HCT116 (cell line): ENCODE data around the gene GPR32.
"Not testable (repeated sequence)": the region's sequence is repeated elsewhere in the genome, so short reads cannot be mapped to it uniquely, and the experiment has no call there.

Source experiments
- EZH2 ChIP-seq: fragments of 200-600 bp; sonication (generic); IDR thresholded peaks from 2 replicates; pipeline ENCODE4 v1.6.1; 2017; ENCODE audit warnings: antibody characterized with exemption, mixed run types
- EZH2phosphoT487 ChIP-seq: fragments of 200-600 bp; IDR thresholded peaks from 2 replicates; pipeline ENCODE4 v1.6.1; 2018; ENCODE audit warnings: antibody characterized with exemption, borderline replicate concordance
- JUND ChIP-seq: IDR thresholded peaks from 2 replicates; pipeline ENCODE4 v1.6.1; 2012
- POLR2A ChIP-seq: IDR thresholded peaks from 2 replicates; pipeline ENCODE4 v1.7.0; 2011; ENCODE audit warnings: borderline replicate concordance; ENCODE audit not compliant: insufficient read depth, insufficient read length; ENCODE audit errors: extremely low read depth
- RAD21 ChIP-seq: IDR thresholded peaks from 2 replicates; pipeline ENCODE4 v1.6.1; 2012; ENCODE audit warnings: low read depth, mild to moderate bottlenecking
- TCF7L2 ChIP-seq: IDR thresholded peaks from 2 replicates; pipeline ENCODE4 v1.7.0; 2011; ENCODE audit warnings: borderline replicate concordance, inconsistent platforms; ENCODE audit not compliant: insufficient read depth, insufficient read length; ENCODE audit errors: extremely low read depth
- TF ChIP-seq, protein P1 (sequence below), 3 experiments: fragments of 200-600 bp in 1 of 3; sonication (generic) in 1 of 3; IDR thresholded peaks in 2 of 3; conservative IDR thresholded peaks in 1 of 3; 2 replicates each; pipeline ENCODE4 v1.5.1; 2012 to 2017; ENCODE audit warnings: low read depth in 2 of 3, low read length in 2 of 3, antibody characterized with exemption in 1 of 3, borderline replicate concordance in 1 of 3, control low read depth in 1 of 3, mild to moderate bottlenecking in 1 of 3, mixed read lengths in 1 of 3, mixed run types in 1 of 3, moderate library complexity in 1 of 3; ENCODE audit not compliant: insufficient read depth in 1 of 3
- TF ChIP-seq, protein P2 (sequence below): IDR thresholded peaks from 2 replicates; pipeline ENCODE4 v1.6.1; 2012

DNA sequence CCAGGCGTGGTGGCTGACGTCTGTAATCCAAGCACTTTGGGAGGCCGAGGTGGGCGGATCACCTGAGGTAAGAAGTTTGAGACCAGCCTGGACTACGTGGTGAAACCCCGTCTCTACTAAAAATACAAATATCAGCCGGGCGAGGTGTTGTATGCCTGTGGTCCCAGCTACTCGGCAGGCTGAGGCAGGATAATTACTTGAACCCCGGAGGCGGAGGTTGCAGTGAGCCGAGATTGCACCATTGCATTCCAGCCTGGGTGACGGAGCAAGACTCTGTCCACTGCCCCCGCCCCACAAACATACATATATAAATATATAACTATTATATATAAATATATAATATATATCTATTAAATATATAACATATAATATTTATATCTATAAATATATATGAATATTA lies 23.1 kb upstream of the GPR32 start:
- TF ChIP-seq, protein P1, sequence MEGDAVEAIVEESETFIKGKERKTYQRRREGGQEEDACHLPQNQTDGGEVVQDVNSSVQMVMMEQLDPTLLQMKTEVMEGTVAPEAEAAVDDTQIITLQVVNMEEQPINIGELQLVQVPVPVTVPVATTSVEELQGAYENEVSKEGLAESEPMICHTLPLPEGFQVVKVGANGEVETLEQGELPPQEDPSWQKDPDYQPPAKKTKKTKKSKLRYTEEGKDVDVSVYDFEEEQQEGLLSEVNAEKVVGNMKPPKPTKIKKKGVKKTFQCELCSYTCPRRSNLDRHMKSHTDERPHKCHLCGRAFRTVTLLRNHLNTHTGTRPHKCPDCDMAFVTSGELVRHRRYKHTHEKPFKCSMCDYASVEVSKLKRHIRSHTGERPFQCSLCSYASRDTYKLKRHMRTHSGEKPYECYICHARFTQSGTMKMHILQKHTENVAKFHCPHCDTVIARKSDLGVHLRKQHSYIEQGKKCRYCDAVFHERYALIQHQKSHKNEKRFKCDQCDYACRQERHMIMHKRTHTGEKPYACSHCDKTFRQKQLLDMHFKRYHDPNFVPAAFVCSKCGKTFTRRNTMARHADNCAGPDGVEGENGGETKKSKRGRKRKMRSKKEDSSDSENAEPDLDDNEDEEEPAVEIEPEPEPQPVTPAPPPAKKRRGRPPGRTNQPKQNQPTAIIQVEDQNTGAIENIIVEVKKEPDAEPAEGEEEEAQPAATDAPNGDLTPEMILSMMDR (IDR thresholded peaks at IDR 0.05 in 2 of 3, conservative IDR thresholded peaks at IDR 0.05 in 1 of 3; ENCODE audit: borderline replicate concordance in 1 of 3, insufficient read depth in 1 of 3, low read depth in 2 of 3, low read length in 2 of 3): not testable (repeated sequence)
- not testable (repeated sequence) for TF ChIP-seq EZH2, POLR2A, EZH2phosphoT487, TCF7L2, JUND, RAD21
- TF ChIP-seq, protein P2, sequence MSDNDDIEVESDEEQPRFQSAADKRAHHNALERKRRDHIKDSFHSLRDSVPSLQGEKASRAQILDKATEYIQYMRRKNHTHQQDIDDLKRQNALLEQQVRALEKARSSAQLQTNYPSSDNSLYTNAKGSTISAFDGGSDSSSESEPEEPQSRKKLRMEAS: not testable (repeated sequence)
